HG02610 (cell line): ENCODE measurements around the gene PCDH9.
"Not testable (repeated sequence)": the region's sequence is repeated elsewhere in the genome, so short reads cannot be mapped to it uniquely, and the experiment has no call there.

Experiments
- ATAC-seq: cut with Tn5 transposase; IDR thresholded peaks from one replicate; pipeline ENCODE4 v1.9.1; 2021; ENCODE audit warnings: mild to moderate bottlenecking, moderate library complexity; ENCODE audit not compliant: unreplicated experiment

PCDH9 gene

DNA sequence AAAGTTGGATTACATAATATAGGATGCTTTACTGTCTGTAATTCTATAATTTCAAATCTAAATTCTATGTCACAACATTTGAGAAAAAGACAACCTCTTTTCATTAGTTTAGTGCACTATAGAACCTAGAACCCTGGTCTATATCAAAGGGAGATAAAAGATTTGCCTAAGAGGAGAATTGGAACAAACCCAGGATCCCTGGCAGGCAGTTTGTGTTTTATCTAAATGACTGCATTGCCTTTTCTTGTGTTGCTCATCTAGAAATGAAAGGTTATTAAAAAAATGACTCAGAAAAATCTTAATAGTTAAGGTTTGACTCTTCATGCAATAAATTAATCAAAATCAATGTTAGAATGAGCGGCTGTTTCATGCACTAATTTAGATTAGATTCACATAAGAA is 96.7 kb downstream of the PCDH9 start:
- no peak for ATAC-seq

DNA sequence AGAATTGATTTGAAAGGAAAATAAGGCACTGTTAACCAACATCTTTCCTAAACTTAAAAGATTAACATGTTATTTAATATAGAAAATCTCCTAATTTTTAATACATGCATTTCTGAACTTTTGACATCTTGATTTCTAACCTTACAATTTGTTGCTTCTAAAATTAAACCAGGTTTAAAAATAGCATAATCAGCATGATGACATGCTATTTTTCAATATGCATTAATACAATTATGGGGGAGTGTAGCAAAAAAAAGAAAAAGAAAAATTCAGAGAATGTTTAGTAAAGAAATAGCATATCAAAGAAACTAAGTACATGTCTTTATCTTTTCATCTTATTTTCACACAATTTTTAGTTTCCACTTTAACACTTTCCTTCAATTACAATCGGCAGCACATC is 98.7 kb downstream of the PCDH9 start:
- ATAC-seq = no peak

DNA sequence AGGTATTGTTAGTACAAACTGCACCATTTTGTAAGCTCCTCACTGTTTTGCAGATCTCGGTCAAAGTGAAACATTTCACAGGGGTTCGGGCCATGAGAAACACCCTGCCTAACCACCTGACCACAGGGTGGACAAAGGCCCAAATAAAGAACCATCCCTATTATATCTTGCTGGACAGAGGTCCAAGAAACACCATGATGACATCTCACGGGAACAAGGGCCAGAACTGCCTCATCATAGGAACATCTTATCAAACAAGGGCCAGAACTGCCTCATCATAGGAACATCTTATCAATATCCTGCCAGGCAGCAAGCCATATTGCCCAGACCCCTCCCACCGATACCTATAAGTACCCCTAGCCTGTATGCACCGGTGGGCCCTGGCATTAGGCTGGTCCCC is 99.7 kb downstream of the PCDH9 start:
- ATAC-seq = no peak

DNA sequence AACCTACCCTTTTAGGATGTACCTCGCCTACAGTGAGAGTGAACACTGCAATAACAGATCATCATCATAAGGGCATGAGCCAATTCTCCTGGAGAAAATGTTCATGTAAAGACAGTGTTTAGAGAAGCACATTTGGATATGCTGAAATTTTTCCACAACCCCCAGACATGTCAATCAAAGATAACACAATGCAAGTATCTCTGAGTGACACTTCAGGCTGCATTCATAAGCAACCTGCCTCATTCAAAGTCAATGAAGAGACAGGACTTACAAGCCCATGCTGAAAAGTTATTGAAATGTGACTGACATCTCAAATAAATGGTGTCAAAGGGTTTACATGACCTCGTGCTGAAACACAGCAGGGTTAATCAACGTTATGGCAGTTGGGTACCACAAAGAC is 102.0 kb downstream of the PCDH9 start:
- no peak for ATAC-seq

DNA sequence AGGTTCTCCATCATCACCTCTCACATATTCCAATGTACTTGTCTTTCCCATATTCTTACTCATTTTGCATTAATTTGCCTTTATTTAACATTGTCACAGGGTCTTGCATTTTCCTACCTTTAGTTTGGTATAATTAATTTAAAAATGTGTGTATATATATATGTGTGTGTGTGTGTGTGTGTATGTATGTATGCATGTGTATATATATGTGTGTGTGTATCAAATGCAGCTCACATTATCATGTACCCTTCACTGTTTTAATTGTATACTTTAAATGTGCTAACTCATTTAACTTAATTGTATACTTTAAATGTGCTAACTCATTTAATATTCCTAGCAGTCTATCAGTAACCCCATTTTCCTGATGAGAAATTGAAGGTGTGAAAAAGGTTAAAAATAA is 104.5 kb downstream of the PCDH9 start:
- ATAC-seq = no peak

DNA sequence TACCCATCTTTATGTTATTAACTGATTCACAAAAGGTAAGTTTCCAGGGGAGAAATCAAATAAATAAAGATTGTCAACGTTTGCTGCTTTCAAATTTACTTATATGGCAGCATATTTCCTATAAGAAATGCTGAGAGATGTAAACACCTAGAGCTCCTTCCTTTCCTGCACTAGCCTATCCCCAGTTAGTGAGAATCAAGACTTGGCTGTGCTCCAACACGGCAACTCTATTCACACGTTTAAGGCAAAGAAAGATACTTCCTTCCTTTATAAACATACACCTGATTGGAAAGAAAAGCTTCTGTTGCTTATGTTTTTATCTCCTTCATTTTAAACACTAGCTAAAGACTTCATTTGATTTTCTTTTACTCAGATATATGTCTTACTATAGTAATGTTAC is 107.0 kb downstream of the PCDH9 start:
- ATAC-seq = no peak

DNA sequence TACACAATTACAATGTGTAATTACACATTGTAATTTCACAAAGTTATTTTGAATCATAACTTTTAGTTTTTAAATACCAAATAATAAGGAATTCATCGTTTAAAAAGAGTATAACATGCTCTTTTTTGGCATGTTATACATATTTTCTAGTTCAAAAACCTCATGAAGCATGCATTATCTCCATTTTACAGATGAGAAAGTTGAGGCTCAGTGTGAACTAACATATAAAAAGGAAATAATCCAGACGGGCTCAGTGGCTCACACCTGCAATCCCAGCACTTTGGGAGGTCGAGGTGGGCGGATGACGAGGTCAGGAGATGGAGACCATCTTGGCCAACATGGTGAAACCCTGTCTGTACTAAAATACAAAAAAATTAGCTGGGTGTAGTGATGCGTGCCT is 107.9 kb downstream of the PCDH9 start:
- no peak for ATAC-seq

DNA sequence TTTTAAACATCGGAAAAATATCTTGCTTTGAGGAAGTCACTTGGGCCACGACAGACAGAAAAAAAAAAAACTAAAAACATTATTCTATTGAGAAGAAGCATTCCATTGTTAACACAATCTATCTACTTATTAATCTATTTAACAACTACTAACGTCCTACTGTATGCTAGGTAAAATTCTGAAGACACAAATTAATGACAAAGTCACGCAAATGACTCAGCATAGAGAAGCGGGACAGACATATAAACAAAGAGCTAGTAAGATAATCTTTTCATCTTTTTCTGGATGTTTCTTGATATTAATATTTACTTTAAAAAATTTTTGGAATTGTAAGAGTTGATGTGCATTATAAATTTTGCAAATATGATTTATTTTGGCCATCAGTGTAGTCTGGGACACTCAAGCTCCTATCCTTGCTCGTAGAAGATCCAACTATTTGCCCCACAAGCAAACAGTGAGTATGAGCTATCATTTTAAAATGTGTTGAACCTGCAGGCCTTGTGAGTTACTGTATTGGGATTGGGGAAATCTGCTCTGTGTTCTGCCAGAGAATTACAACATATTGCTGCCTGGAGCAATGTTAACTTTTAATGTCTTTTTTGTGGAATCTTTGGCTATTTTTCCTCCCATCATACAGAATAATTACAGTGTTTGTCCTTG is 109.1 kb downstream of the PCDH9 start:
- no peak for ATAC-seq

DNA sequence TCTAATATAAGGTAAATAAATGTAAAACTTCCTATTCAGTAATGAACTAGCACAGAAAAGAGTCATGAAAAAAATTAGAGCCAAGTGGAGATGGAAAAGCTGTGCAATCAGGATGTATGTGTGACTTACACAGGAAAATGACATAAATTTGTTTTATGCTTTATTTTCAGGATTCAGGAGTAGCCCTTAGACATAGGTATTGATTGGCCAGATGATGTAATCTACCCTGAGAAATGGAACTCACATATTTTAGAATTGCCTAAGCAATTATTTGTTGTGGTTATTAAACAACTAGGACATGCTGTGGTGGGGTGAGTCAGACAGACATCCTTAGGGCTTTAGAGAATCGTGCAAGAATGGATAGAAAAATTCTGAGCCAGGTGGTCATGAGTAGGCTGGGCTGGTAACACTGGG is 110.6 kb downstream of the PCDH9 start:
- no peak for ATAC-seq

DNA sequence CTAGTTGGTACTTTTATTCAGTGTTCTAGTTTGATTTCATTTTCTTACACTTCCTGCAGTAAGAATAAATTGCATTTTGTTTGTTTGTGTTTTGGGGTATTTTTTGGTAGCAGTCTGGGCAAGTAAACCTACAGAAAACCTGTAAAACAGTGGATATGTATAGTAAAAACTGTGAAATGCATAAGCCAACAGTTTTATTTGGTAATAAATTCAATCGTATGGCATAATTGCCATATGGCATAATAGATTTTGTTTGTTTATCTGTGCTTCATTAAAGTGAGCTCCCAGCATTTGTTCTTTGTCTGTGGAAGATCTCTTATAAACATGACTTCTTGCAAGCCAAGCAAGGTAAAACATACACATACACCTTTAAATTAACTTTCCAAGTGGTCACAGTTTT is 111.9 kb downstream of the PCDH9 start:
- no peak for ATAC-seq

DNA sequence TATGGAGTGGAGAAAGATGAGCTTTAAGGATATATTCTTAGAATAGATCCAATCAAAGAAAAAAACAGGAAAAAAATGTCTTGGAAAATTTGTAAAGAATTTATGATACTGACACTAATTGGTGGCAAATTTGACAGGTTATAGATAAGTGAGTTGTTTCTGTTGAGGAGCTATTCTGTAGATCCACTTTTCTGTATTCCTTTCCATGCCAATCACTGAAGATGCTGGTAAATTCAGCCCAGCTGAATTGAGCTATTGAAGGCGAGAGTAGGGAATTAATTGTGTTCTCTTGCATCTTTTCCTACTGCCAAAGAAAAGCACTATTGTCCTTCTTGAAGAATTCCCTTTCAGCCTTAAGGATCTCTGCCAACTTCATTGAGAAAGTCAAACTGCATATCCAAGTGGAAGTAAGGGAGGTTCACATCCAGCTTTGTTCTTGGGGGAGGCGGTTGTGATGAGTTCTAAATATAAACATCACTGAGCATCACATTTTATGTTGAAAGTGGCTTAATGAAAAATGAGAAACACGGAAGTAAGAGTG is 113.1 kb downstream of the PCDH9 start:
- no peak for ATAC-seq

DNA sequence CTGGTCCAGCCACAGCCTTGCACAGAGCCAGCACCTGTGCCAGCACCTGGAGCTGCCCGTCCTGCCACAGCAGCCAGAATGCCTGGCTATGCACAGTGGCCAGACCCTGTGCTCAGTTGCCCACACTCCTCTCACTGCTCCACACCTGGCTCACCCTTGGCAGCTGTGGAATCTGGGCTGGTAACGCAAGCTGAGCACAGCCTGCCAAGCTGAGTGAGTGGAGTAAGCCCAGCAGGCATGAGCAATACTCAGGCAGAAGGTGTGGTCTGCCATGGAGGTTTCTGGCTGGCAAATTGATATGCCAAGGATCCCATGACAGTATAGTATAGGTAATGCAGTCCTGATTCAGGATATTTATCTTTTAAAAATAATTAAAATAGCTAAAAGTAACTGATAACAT is 122.2 kb downstream of the PCDH9 start:
- no peak for ATAC-seq

DNA sequence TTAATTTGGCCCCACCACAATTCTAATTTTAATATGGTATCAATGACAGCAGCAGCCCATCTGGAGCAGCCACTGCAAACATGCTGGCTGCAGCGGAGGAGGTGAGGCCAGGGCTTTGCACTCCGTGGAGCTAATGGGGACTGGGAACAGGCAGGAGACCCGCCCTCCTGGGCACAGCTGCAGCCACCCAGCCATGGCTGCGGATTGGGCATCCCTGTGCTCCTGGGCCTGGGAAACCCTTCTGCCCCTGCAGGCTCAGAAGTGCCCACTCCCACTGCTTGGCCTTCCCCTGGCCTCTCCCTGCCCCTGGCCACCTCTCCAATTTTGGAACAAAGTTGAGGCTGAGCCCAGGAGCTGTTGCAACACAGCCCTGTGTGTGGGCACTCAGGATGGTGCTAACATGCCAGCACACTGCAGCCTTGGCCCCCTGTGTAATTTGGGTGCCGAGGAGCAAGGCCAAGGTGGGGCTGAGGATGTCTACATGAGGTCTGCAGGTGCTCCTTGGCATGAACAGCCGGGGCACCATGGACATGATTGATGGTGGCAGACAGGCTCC is 123.6 kb downstream of the PCDH9 start:
- ATAC-seq = no peak

DNA sequence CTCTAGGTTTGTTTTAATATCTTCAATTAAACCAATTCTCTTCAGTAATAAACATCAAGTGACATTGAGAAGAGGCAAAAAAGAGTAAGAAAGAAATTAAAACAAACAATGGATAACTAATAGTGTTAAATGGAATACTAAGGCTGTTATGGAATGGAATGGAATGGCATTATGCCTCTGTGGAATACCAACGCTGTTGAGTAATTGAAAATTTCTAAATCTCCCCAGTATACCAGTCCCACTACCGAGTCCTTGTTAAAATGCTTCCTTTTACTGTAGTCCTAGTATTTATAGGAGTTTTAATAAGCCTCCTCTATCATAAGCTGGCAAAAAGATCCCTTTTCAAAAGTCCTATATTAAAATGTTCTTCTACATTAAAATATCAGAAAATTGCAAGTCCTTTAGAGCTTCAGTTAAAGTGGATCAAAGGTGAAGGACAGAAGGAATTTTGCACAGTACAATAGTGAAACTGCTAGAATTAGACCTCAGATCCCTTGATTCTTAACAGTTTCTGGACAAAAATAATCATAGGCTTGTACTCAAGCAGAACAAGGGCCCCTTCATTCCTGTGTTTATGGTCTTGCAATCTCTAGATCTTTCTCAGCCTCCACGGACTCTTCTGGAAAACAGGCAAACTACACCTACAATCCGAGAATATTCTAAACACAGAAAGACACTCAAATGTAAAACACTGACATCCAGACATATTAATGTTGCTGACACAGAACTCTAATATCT is 128.2 kb downstream of the PCDH9 start:
- ATAC-seq = no peak

DNA sequence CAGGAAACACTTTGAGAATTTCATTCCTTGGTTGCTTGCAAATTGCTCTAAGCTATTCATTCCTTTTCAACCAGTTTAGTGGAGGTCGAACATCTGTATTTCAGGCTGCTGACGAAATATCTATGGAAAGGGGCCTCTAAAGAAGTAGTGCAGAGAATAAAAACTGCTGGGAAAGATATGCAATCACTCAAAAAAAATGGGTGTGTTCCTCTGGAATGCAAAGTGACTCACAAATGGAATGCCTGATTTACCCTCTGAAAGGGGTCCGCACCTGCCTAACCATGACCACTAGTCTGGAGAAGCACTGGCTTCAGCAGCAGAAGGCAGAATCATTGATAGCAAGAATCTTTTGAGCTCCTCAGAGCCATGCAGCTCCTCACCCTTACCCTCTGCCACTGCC is 129.4 kb downstream of the PCDH9 start:
- no peak for ATAC-seq

DNA sequence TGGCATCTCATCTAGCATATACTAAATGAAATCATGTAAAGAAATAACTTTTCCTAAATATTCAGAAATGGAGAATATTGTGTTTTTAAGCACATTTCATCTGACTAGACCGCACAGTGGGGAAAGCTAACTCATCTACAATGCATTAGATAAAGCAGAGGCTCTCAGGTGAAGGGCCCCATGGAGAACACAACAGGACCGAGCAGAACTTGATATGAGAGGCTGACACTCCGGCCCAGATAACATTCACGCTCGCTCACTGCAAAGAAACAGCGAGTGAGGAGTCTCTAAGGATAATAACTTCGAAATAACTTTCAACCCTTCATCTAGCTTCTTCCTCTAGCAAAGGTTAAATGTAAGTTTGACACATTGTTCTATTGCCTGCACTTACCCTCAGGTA is 130.6 kb downstream of the PCDH9 start:
- no peak for ATAC-seq

DNA sequence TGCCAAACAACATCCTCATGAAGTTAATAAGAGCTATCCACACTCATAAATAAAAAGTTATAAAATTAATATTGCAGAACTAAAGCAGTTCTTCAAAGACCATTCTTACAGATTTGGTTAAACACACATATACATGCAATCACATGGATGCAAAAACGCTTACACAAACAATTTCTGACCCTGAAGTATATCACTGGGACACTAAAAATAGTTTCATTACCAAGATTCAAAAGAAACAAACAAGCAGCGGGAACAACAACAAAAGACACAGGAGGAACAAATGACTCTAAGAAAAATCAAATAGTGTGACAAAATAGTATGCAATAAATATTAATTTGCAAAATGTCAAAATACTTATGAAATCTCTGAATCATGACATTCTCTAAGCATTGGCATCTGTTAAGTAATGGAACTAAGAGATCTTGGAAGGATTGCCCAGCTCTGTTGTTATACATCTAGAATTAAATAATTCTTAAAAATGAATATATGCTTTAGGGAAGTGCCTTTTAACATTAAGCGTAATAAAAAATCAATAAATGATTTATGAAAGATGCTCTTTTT is 132.2 kb downstream of the PCDH9 start:
- no peak for ATAC-seq

DNA sequence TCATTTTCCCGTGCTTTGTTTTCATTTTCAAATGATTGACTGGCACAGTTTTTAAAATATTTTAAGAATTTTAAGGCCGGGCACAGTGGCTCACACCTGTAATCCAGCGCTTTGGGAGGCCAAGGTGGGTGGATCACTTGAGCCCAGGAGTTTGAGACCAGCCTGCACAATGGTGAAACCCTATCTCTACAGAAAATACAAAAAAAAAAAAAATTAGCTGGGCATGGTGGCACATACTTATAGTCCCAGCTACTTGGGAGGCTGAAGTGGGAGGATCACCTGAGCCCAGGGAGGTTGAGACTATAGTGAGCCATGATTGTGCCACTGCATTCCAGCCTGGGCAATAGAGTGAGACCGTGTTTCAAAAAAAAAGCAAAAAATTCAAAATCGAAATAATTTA is 133.2 kb downstream of the PCDH9 start:
- ATAC-seq = not testable (repeated sequence)

DNA sequence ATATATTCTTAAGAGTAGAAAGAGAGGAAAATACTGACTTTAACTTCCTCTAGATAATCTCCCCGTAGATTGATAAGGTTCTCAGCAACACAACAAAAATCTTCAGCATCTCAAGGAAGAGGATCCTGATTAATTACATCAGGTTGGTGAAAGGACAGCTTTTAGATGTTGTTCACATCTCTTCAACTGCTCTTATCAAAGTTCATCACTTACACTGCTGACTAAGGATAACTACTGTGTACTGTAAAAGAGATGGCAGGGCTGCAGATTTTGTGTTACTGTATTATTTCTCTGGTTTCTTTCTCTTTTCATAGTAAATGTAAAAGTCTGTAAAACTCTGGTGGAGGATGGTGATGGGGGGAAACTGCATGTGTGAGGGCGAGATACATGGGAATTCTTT is 133.7 kb downstream of the PCDH9 start:
- ATAC-seq = no peak

DNA sequence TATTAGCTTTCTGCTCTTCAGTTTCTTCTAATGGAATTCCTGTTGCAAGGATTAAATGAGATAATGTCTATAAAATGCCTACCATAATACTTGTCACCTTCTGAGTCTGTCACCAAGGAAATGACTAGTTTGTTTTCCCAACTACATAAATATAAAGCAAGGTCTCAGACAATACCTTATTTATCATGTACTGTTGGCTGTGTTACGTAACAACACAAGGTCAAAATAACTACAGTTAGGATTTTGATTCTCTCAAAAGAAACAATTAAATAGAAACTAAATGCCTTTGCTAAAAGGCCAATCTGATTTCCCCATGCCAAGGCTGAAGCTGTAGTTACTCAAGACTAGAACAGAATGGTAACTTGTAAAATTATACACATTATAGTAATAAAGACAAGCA is 134.5 kb downstream of the PCDH9 start:
- ATAC-seq = no peak

DNA sequence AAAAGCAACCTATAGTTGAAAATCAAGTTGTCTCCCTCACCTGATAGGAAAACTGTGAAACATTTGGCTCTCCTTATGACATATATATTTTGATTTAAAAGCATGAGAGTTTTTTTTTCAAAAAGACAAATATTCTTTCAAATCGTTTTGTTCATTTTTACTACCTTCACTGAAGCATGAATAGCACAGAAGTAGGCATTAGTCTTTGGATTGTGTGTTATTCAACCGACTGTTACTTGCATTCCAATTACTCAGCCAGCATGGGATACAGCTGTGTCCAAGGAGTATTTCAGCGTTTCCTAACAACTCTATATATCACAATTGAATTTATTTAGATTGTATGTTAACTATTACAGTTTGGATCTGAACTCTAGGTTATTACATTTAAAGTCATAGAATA is 135.2 kb downstream of the PCDH9 start:
- ATAC-seq = no peak

DNA sequence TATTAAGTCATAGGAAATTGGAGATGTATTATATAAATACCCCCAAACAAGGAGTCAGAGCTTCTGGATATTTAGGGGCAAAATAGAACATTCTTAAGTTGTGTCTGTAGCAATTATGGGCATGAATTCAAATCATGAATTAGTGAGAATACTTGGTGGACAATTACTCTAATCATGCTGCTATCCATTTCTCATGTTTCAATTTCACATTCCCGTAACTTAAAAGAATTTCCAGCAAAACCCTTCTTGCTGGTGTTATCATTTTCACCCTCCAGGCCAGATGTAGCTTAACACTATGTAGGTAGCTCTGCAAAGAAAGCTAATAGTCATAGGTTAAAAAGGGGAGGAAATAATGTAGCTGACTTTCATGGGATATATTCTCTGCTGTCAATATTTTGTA is 136.1 kb downstream of the PCDH9 start:
- no peak for ATAC-seq
